DND-41 (cell line): Measurements from ENCODE around the gene ELOVL5.
"Not testable (repeated sequence)": the region's sequence is repeated elsewhere in the genome, so short reads cannot be mapped to it uniquely, and the experiment has no call there.

ENCODE experiments used
- ATAC-seq: fragments of 200-7000 bp; cut with Tn5 transposase; 3 replicates; pipeline ENCODE4 v1.9.1; 2021; ENCODE audit warnings: low read depth; ENCODE audit not compliant: insufficient read depth
- DNase-seq: peaks from one replicate; pipeline ENCODE4 v3.0.0-alpha.2; 2020
- H2AFZ ChIP-seq: 2 replicates; pipeline ENCODE4 v1.6.0; 2012; ENCODE audit warnings: low read depth, low read length
- H3K27ac ChIP-seq: 2 replicates; pipeline ENCODE4 v1.5.1; 2012; ENCODE audit warnings: low read length, inconsistent platforms
- H3K27me3 ChIP-seq: fragments of 200-600 bp; sonication (generic); 2 replicates; pipeline ENCODE4 v1.6.0; 2012; ENCODE audit warnings: low read length, mild to moderate bottlenecking, inconsistent platforms; ENCODE audit not compliant: insufficient read depth, poor library complexity
- H3K36me3 ChIP-seq: 2 replicates; pipeline ENCODE4 v1.5.1; 2012; ENCODE audit warnings: low read length, inconsistent platforms; ENCODE audit not compliant: insufficient read depth
- H3K4me1 ChIP-seq: 2 replicates; pipeline ENCODE4 v1.5.1; 2012; ENCODE audit warnings: mild to moderate bottlenecking, low read length; ENCODE audit not compliant: insufficient read depth
- H3K4me2 ChIP-seq: 2 replicates; pipeline ENCODE4 v1.6.0; 2012; ENCODE audit warnings: mild to moderate bottlenecking, moderate library complexity, low read length, inconsistent platforms; ENCODE audit not compliant: insufficient read depth
- H3K4me3 ChIP-seq, 2 experiments: fragments of 200-600 bp in 1 of 2; shearing (Covaris generic) in 1 of 2; 2 replicates each; pipeline ENCODE4 v1.5.1; 2012 to 2016; ENCODE audit warnings: inconsistent platforms in 2 of 2, low read length in 2 of 2, mild to moderate bottlenecking in 2 of 2, low read depth in 1 of 2, moderate library complexity in 1 of 2
- H3K79me2 ChIP-seq: 2 replicates; pipeline ENCODE4 v1.6.0; 2012; ENCODE audit warnings: low read length, inconsistent platforms; ENCODE audit not compliant: insufficient read depth
- H3K9ac ChIP-seq: 2 replicates; pipeline ENCODE4 v1.6.0; 2012; ENCODE audit warnings: low read depth, mild to moderate bottlenecking, inconsistent platforms, low read length, moderate library complexity
- H3K9me3 ChIP-seq: 2 replicates; pipeline ENCODE4 v1.5.1; 2012; ENCODE audit warnings: low read length, moderate library complexity, mild to moderate bottlenecking, inconsistent platforms; ENCODE audit not compliant: insufficient read depth, severe bottlenecking
- H4K20me1 ChIP-seq: 2 replicates; pipeline ENCODE4 v1.6.0; 2012; ENCODE audit warnings: low read length; ENCODE audit not compliant: insufficient read depth
- EZH2 ChIP-seq: IDR thresholded peaks from 3 replicates; pipeline ENCODE4 v1.6.1; 2012; ENCODE audit warnings: borderline replicate concordance, low read depth, mild to moderate bottlenecking, moderate library complexity, low read length, inconsistent platforms; ENCODE audit not compliant: severe bottlenecking
- TF ChIP-seq, protein P1 (sequence below): IDR thresholded peaks from 2 replicates; pipeline ENCODE4 v1.5.1; 2012; ENCODE audit warnings: borderline replicate concordance, low read length, moderate library complexity, mild to moderate bottlenecking; ENCODE audit not compliant: poor library complexity, severe bottlenecking; ENCODE audit errors: extremely low read depth

Gene ELOVL5

DNA sequence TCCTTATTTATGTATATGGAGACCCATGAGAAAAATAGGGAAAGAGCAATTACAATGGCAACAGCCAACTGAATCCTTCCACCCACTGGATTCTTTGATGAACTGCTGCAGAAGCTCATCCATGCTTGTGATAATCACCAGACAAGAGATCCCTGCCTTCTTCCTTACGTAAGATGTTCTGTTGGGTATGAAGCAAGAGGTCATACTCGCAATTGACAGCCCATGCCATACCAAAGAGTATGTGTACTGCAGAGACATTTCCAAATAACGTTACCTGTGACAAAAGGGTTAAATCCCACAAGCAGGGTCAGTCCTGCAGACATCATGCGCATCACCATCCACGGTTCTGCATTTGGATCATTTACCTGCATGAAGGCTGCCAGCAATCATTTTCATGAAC lies 27.8 kb downstream of the ELOVL5 start:
- H3K79me2 ChIP-seq = peaks cover 97% of the 10 kb centered on the region
- H3K27ac ChIP-seq = peak overlapping the region; percentile 65
- peaks cover 55% of the 10 kb centered on the region; the same call in 1 of the 2 replicates for H4K20me1 ChIP-seq

DNA sequence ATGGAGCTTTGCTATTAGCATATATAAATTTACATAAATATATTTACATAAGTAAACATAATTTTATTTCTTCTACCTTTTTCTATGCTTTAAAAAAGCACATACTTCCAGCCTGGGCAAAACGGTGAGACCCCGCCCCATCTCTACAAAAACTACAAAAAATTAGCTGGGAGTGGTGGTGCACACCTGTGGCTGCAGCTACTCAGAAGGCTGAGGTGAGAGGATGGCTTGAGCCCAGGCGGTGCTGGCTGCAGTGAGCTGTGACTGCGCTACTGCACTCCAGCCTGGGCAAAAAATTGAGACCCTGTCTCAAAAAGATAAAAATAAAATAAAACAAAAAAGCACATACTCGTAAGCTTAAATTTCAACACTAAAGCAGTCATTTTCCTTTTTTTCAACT lies 30.3 kb downstream of the ELOVL5 start:
- Histone ChIP-seq H3K9ac (no peak overlapping the region), H3K4me2 (no peak overlapping the region), H2AFZ (no peak overlapping the region), H3K27ac (no peak overlapping the region), H3K4me1 (peaks cover 48% of the 10 kb centered on the region), H3K27me3 (no peaks in the 10 kb centered on the region), H3K9me3 (no peaks in the 10 kb centered on the region), H4K20me1 (peaks cover 48% of the 10 kb centered on the region; the same call in 1 of the 2 replicates), H3K4me3 (no peak overlapping the region), H3K79me2 (peaks cover 97% of the 10 kb centered on the region), H3K36me3 (peaks cover 6% of the 10 kb centered on the region; the same call in 1 of the 2 replicates)
- TF ChIP-seq EZH2 = no peak
- TF ChIP-seq, protein P1, sequence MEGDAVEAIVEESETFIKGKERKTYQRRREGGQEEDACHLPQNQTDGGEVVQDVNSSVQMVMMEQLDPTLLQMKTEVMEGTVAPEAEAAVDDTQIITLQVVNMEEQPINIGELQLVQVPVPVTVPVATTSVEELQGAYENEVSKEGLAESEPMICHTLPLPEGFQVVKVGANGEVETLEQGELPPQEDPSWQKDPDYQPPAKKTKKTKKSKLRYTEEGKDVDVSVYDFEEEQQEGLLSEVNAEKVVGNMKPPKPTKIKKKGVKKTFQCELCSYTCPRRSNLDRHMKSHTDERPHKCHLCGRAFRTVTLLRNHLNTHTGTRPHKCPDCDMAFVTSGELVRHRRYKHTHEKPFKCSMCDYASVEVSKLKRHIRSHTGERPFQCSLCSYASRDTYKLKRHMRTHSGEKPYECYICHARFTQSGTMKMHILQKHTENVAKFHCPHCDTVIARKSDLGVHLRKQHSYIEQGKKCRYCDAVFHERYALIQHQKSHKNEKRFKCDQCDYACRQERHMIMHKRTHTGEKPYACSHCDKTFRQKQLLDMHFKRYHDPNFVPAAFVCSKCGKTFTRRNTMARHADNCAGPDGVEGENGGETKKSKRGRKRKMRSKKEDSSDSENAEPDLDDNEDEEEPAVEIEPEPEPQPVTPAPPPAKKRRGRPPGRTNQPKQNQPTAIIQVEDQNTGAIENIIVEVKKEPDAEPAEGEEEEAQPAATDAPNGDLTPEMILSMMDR = no peak
- no peak for DNase-seq
- ATAC-seq = no peak

More for the DNA sequence above, 27.8 kb downstream of the ELOVL5 start:
- H3K4me3 ChIP-seq = no peak overlapping the region
- no peak overlapping the region for H3K9ac ChIP-seq
- TF ChIP-seq, protein P1 = no peak
- no peak for TF ChIP-seq EZH2
- H3K4me1 ChIP-seq = peaks cover 28% of the 10 kb centered on the region
- no peaks in the 10 kb centered on the region for H3K9me3 ChIP-seq
- no peak overlapping the region for H2AFZ ChIP-seq
- DNase-seq = no peak
- peaks cover 6% of the 10 kb centered on the region for H3K36me3 ChIP-seq
- H3K4me2 ChIP-seq = no peak overlapping the region
- ATAC-seq = no peak
- no peaks in the 10 kb centered on the region for H3K27me3 ChIP-seq

DNA sequence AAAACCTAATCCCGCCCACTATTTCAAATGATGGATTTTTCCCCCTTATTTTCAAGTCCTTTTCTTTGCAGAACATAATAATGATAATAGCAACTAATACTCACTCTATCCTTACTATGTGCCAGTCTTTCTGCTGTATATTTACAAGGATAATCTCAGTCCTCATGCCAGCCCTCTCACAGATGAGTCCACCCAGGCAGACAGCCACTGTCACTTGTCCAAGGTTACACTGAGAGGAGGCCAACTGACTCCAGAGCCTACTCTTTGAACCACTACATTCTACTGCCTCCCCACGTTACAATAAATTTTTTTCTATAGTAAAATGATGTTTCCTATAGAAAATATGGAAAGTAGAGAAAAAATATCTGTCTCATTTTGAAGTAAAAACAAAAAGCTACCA lies 30.9 kb downstream of the ELOVL5 start:
- Histone ChIP-seq H3K4me2 (no peak overlapping the region), H3K36me3 (peaks cover 6% of the 10 kb centered on the region; the same call in 1 of the 2 replicates), H3K9ac (no peak overlapping the region), H3K27me3 (no peaks in the 10 kb centered on the region), H3K79me2 (peaks cover 97% of the 10 kb centered on the region), H3K27ac (peak overlapping the region; percentile 35; the same call in 1 of the 2 replicates), H4K20me1 (peaks cover 48% of the 10 kb centered on the region; the same call in 1 of the 2 replicates), H3K4me1 (peaks cover 54% of the 10 kb centered on the region), H3K9me3 (no peaks in the 10 kb centered on the region), H3K4me3 (no peak overlapping the region), H2AFZ (no peak overlapping the region)
- no peak for TF ChIP-seq EZH2
- TF ChIP-seq, protein P1 = no peak
- DNase-seq (no peak), ATAC-seq (no peak)

DNA sequence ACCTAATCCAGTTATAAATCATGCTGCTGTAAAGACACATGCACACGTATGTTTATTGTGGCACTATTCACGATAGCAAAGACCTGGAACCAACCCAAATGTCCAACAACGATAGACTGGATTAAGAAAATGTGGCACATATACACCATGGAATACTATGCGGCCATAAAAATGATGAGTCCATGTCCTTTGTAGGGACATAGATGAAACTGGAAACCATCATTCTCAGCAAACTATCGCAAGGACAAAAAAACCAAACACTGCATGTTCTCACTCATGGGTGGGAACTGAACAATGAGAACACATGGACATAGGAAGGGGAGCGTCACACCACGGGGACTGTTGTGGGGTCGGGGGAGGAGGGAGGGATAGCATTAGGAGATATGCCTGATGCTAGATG lies 31.5 kb downstream of the ELOVL5 start:
- not testable (repeated sequence) for H3K4me2 ChIP-seq, H3K27ac ChIP-seq, H3K9ac ChIP-seq, H3K36me3 ChIP-seq, H3K9me3 ChIP-seq, H3K4me3 ChIP-seq, DNase-seq, H3K27me3 ChIP-seq, H2AFZ ChIP-seq, ATAC-seq
- peaks cover 57% of the 10 kb centered on the region for H3K4me1 ChIP-seq
- peaks cover 97% of the 10 kb centered on the region for H3K79me2 ChIP-seq
- H4K20me1 ChIP-seq = peaks cover 42% of the 10 kb centered on the region; the same call in 1 of the 2 replicates
